PC-3 (cell line): Measurements from ENCODE around the gene ZCCHC24.

ENCODE experiments used
- EZH2 ChIP-seq: fragments of 300-600 bp; sonication (generic); IDR thresholded peaks from one replicate; pipeline ENCODE4 v1.6.1; 2017; ENCODE audit warnings: antibody characterized with exemption, mild to moderate bottlenecking, low read length; ENCODE audit not compliant: unreplicated experiment
- TF ChIP-seq, protein P1 (sequence below): fragments of 300-600 bp; sonication (generic); conservative IDR thresholded peaks from 2 replicates; pipeline ENCODE4 v1.5.1; 2017; ENCODE audit warnings: antibody characterized with exemption, low read depth, mild to moderate bottlenecking, low read length

DNA sequence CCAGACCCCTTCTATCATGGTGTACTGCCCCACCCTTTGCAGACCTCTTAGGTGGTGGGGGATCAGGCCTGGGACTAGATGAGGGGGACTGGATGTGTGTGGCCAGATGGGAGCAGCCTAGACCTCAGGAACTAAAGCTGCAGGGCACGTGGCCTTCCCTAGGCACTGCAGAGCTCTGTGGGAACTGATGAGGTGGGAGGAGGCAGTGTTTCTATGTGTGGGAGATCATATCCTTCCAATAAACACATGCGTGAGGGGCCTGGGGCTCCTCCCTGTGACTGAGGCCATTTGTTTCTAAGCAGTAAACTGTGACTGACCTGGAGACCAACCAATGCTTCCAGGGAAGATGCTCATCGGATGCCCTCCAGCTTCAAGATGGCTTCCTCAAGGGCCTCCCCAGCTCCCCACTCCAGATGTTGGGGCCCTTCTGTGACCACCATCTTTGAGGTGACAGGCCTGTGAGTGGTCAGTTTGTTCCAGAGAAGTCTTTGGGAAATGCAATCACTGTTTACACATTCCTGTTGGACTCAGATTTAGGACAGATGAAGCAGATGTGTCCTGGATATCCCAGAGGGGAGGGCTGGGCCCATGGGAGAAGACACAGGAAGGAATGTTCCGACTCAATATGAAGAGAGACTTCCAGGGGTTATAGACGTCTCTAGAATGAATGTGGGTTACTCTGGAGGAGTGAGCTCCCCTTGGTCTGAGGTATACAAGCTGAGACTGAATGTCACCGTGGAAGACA, 23.6 kb upstream of the ZCCHC24 start:
- TF ChIP-seq, protein P1, sequence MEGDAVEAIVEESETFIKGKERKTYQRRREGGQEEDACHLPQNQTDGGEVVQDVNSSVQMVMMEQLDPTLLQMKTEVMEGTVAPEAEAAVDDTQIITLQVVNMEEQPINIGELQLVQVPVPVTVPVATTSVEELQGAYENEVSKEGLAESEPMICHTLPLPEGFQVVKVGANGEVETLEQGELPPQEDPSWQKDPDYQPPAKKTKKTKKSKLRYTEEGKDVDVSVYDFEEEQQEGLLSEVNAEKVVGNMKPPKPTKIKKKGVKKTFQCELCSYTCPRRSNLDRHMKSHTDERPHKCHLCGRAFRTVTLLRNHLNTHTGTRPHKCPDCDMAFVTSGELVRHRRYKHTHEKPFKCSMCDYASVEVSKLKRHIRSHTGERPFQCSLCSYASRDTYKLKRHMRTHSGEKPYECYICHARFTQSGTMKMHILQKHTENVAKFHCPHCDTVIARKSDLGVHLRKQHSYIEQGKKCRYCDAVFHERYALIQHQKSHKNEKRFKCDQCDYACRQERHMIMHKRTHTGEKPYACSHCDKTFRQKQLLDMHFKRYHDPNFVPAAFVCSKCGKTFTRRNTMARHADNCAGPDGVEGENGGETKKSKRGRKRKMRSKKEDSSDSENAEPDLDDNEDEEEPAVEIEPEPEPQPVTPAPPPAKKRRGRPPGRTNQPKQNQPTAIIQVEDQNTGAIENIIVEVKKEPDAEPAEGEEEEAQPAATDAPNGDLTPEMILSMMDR = no peak
- no peak for TF ChIP-seq EZH2
